ENCODE measurements around the gene PSTPIP1.

The PSTPIP1 gene

DNA sequence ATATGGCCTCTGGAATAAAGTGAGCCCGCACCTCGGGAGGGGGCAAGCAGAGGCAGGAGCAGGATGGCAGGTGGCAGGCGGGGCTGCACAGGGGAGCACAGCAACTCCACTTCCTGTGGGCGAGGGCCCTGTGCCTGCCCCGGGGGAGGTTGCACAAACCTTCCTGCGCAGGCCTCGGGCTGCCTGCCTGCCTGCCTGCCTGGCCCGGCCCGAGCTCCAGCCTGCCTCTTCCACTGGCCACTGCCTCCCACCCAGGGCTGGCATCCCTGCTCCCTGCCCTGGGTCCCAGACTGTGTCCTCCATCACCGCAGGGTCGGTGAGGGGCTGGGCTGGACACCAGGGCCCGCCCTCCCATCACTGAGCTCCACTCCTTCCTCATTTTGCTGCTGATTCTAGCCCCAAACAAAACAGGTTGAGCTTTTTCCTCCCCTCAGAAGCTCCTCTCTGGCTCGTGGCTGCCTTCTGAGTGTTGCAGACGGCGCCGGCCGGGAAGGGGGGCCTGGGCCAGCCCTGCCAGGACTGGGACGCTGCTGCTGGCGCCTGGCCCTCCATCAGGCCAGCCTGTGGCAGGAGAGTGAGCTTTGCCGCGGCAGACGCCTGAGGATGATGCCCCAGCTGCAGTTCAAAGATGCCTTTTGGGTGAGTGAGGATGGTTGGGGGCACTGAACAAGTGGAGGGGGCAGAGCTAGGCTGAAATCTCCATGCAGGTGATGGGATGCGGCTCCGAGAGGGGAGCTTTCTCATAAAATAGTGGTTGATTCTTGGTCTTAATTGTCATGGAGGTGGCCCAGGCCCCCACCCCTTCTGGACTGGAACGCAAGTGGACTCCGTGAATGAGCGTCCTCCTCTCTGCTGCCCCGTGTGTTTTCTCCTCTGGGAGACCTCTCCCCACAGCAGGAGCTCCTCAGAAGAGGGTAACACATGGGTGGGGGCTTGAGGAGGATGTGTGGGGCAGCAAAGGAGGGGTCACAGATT, at the start of gene PSTPIP1:
Gene PSTPIP1, plus strand, starts transcription at position 156 of the 975 bp plus-strand sequence. Its CDS starts 448 bp downstream, at position 604.
- no peaks in the 10 kb centered on the region for H3K27me3 ChIP-seq (replicated peaks; ENCODE audit: control insufficient read depth, insufficient read depth, low read length)
- peak; percentile 72 for DNase-seq (ENCODE audit: extremely low read depth, insufficient read length)
- H3K36me3 ChIP-seq (ENCODE audit: control insufficient read depth, insufficient read depth, low read length) = no peaks in the 10 kb centered on the region
- H3K4me3 ChIP-seq (replicated peaks; ENCODE audit: low read depth, low read length) = peak within 1 kb of the TSS; percentile 65
- TF ChIP-seq, protein P1, sequence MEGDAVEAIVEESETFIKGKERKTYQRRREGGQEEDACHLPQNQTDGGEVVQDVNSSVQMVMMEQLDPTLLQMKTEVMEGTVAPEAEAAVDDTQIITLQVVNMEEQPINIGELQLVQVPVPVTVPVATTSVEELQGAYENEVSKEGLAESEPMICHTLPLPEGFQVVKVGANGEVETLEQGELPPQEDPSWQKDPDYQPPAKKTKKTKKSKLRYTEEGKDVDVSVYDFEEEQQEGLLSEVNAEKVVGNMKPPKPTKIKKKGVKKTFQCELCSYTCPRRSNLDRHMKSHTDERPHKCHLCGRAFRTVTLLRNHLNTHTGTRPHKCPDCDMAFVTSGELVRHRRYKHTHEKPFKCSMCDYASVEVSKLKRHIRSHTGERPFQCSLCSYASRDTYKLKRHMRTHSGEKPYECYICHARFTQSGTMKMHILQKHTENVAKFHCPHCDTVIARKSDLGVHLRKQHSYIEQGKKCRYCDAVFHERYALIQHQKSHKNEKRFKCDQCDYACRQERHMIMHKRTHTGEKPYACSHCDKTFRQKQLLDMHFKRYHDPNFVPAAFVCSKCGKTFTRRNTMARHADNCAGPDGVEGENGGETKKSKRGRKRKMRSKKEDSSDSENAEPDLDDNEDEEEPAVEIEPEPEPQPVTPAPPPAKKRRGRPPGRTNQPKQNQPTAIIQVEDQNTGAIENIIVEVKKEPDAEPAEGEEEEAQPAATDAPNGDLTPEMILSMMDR (IDR thresholded peaks at IDR 0.05; ENCODE audit: insufficient read depth, low read length, poor library complexity, severe bottlenecking) = no peak

DNA sequence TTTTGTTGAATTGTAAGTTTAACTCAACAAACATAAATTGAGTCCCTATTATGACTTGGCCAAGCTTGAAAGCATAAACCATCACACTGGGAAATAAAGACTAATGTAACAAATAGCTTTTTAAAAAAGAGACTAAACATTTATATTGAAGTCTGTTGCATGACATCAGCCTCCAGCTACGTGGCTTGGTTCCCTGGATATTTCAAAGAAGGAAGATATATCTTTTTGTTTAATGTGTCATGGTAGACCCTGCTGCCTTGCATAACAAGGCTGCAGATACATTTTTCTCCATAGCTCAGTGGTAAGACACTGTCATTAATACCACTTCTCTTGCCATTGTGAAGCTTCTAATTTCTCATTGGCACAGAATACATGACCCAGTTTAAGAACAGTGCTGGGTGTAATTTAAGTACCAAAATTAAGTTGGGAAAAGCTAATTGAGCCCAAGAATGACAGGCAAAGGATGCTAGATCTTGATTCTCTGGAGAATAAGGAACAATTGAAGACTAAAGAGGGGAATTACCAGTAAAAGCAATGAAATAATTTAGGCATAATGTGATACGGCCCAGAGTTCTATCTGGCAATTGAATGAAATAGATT, 49.3 kb upstream of the PSTPIP1 start:
- DNase-seq (ENCODE audit: extremely low read depth, insufficient read length) = no peak
- TF ChIP-seq, protein P1 (IDR thresholded peaks at IDR 0.05; ENCODE audit: insufficient read depth, low read length, poor library complexity, severe bottlenecking) = no peak
- H3K4me3 ChIP-seq (replicated peaks; ENCODE audit: low read depth, low read length) = no peak overlapping the region
- peaks cover under 1% of the 10 kb centered on the region for H3K36me3 ChIP-seq (ENCODE audit: control insufficient read depth, insufficient read depth, low read length)
- no peaks in the 10 kb centered on the region for H3K27me3 ChIP-seq (replicated peaks; ENCODE audit: control insufficient read depth, insufficient read depth, low read length)

DNA sequence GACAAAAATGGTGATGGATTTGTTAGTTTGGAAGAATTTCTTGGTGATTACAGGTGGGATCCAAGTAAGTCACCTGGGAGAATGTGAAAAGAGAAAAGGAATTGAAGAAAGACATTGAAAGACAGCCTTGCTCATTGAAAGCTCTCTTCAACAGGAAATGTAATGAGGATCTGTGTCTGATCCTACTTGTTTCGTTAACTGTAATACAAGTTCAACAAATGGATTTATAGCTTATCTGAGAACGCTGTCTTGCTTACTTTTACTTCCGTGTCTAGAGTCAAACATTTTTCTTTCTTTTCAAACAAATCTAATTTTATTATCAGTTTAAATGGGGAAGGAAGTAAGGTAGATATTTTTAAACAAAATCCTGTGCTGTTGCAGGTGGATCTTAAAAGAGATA, 47.5 kb upstream of the PSTPIP1 start:
- peaks cover 2% of the 10 kb centered on the region for H3K36me3 ChIP-seq (ENCODE audit: control insufficient read depth, insufficient read depth, low read length)
- DNase-seq (ENCODE audit: extremely low read depth, insufficient read length) = no peak
- TF ChIP-seq, protein P1 (IDR thresholded peaks at IDR 0.05; ENCODE audit: insufficient read depth, low read length, poor library complexity, severe bottlenecking) = no peak
- H3K4me3 ChIP-seq (replicated peaks; ENCODE audit: low read depth, low read length) = no peak overlapping the region
- H3K27me3 ChIP-seq (replicated peaks; ENCODE audit: control insufficient read depth, insufficient read depth, low read length) = no peaks in the 10 kb centered on the region

DNA sequence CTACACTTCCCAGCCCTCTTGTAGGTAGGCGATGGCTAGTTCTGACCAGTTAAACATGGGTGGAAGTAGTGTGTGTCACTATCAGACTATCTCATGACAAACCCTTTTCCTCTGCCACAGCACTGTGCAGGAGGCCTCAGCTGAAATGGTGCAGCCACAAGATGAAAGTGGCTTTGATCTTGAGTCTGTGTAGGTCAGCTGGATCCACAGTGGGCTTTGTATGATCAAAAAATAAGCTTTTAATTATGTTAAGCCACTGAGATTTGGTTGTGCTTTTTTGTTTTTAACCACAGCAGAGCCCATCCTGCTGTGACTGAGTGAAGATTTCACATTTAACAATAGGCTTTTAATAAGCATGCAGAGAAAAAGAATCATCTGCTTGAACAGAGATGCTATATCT, 43.7 kb upstream of the PSTPIP1 start:
- no peaks in the 10 kb centered on the region for H3K27me3 ChIP-seq (replicated peaks; ENCODE audit: control insufficient read depth, insufficient read depth, low read length)
- no peak overlapping the region for H3K4me3 ChIP-seq (replicated peaks; ENCODE audit: low read depth, low read length)
- TF ChIP-seq, protein P1 (IDR thresholded peaks at IDR 0.05; ENCODE audit: insufficient read depth, low read length, poor library complexity, severe bottlenecking) = no peak
- peaks cover 2% of the 10 kb centered on the region for H3K36me3 ChIP-seq (ENCODE audit: control insufficient read depth, insufficient read depth, low read length)
- no peak for DNase-seq (ENCODE audit: extremely low read depth, insufficient read length)

DNA sequence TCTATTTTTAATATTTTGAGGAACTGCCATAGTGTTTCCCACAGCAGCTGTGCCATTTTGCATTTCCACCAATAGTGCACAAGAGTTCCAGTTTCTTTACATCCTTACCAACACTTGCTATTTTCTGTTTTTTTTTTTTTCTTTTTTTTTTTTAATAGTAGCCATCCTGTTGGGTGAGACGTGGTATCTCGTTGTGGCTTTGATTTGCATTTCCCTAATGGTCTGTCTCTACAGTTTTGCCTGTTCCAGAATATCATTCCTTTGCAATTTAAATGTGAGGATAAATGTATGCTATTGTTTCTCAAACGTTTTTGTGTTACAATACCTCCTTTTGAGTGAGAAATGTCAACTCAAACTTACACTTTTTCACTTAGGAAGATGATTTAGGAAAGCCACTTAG, 41.0 kb upstream of the PSTPIP1 start:
- Histone ChIP-seq H3K27me3 (replicated peaks; ENCODE audit: control insufficient read depth, insufficient read depth, low read length) (no peaks in the 10 kb centered on the region), H3K4me3 (replicated peaks; ENCODE audit: low read depth, low read length) (no peak overlapping the region), H3K36me3 (ENCODE audit: control insufficient read depth, insufficient read depth, low read length) (peaks cover 2% of the 10 kb centered on the region)
- TF ChIP-seq, protein P1 (IDR thresholded peaks at IDR 0.05; ENCODE audit: insufficient read depth, low read length, poor library complexity, severe bottlenecking) = no peak
- DNase-seq (ENCODE audit: extremely low read depth, insufficient read length) = no peak

Measured in GM06990 (cell line).